Left ventricle myocardium superior (tissue), 1 donor: ENCODE data around the gene ABCF3. TPM values are rescaled to one million over a fixed set of nuclear protein-coding genes. Genes with fewer than 3 reads are reported as not detected.
A peak's percentile ranks its signal among the peaks of the same experiment; 100 is the strongest.

ENCODE experiments used
- ATAC-seq: fragments of 200-7000 bp; cut with Tn5 transposase; one replicate; pipeline ENCODE4 v1.9.1; 2020; ENCODE audit warnings: mild to moderate bottlenecking, moderate library complexity
- DNase-seq: peaks from one replicate; pipeline ENCODE4 v3.0.0-alpha.2; 2020
- intact Hi-C: fragments of 100-400 bp; cut with micrococcal nuclease; formaldehyde crosslinking; loops from one replicate; pipeline ENCODE4 v1.11.0; 2022
- total RNA-seq: library from RNA; stranded (reverse); fragmentation: NEBNext Ultra II Directional; extraction: Animal tissue kit (Norgen Biotek cat#: 25700); gene quantifications from one replicate; pipeline ENCODE4 v1.2.1, GENCODE V29; 2021
- donor health status: DM: no; HTN: yes; CAD: no; lungs with severe emphysema.

The ABCF3 gene
- total RNA-seq, 1 donor from 2014 or later = 75.6 TPM

DNA sequence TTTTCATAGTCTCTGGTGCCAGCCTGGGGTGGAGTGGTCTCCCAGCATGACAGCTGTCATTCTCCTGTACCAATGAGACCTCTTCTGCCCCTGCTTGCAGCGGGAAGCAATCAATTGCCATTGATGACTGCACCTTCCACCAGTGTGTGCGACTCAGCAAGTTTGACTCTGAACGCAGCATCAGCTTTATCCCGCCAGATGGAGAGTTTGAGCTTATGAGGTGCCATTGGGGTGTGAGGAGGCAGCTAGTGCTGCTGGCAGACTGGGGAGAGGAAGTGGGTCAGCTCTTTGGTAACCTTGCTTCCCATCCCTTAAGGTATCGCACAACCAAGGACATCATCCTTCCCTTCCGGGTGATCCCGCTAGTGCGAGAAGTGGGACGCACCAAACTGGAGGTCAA is 4.4 kb upstream of the ABCF3 start:
- DNase-seq (no peak), ATAC-seq (no peak)
- intact Hi-C loops = no loop called here

DNA sequence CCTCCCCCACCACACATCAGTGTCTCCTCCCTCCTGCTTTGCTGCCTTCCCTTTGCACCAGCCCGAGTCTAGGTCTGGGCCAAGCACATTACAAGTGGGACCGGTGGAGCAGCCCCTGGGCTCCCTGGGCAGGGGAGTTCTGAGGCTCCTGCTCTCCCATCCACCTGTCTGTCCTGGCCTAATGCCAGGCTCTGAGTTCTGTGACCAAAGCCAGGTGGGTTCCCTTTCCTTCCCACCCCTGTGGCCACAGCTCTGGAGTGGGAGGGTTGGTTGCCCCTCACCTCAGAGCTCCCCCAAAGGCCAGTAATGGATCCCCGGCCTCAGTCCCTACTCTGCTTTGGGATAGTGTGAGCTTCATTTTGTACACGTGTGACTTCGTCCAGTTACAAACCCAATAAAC is 2.3 kb upstream of the ABCF3 start:
- DNase-seq = no peak
- ATAC-seq = no peak
- intact Hi-C loops = no loop called here

DNA sequence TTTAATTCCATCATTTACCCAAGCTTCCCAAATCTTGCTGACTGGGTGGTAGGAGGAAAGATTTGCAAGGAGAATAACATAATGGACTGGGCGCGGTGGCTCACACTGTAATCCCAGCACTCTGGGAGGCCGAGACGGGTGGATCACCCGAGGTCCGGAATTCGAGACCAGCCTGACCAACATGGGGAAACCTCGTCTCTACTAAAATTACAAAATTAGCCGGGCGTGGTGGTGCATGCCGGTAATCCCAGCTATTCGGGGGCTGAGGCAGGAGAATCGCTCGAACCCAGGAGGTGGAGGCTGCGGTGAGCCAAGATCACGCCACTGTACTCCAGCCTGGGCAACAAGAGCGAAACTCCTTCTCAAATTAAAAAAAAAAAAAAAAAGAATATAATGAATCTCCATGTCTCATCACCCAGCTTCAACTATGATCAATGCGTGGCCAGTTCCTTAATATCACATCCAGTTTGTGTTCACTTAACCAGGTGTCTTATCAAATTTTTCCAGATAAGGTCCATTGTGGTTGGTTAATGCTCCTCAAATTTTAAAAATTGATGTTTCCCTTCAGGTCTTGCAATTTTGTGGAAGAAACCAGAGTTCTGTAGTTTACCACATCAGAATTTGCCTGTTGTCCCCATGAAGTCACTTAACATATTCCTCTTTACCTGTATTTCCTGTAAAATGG is 1.3 kb upstream of the ABCF3 start:
- DNase-seq = no peak
- intact Hi-C loops = no loop called here
- no peak for ATAC-seq

DNA sequence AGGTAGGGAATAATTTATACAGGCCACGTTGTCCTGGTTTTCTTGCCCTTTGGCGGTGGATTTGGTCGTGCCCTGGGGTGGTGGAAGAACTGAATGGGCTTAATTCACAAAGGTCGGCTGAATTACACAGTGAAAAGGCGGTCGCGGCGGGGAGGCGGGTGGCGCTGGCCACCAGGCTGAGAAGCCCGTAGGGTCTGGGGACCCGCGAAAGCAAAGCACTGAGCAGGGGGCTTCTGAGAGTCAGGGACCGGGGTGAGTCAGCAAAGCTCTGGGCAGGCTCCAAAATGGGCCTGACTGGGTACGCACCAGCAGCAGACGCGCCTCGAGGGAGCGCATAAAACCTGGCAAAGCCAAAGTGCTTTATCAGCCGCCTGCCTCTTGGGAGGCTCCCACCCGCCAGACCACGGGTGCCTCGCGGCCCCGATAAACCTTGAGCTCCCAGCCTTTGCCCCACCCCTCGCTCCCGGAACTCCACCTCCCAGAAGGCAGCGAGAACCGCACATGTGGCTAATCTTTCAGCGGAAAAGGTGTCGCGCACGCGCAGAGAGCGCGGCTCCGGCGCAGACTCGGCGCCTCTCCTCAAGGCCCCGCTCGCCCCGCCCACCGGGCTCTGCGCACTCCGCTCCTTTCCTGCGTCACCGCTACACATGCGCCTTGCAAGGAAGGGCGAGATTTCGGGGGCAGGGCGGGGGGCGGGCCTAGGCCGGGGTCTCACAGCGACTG is 377 bp upstream of the ABCF3 start:
- DNase-seq = peak; percentile 100
- peak; percentile 97 for ATAC-seq
- intact Hi-C loops = no loop called here

DNA sequence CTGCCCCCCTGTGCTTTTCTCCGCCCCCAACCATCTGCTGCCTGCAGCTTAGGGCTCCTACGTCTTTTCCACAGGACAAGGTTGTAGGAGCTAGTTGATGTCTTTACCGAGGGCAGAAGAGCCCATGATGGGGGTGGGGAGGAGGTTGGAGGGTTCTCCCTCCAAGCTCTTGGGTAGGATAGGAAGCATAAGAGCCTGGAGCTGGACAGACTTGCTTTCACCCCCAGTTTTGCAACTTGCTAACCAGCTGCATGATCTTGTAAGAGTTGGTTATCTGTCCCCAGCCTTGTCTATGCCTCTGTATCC is 856 bp downstream of the ABCF3 start:
- no peak for ATAC-seq
- intact Hi-C loops = no loop called here
- no peak for DNase-seq

DNA sequence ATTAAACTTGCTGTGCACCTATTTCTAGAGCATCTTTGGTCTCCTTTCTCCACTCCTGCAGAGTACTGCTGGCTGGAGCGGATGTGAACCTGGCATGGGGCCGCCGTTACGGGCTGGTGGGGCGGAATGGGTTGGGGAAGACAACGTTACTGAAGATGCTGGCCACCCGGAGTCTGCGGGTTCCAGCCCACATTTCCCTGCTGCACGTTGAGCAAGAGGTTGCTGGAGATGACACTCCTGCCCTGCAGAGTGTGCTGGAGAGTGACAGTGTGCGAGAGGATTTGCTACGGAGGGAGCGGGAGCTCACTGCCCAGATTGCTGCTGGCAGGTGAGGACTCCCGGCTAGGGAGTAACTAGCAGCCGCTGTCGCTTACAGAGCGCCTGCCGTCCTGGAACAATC is 2.1 kb downstream of the ABCF3 start:
- DNase-seq (no peak), ATAC-seq (no peak)
- intact Hi-C loops = no loop called here

DNA sequence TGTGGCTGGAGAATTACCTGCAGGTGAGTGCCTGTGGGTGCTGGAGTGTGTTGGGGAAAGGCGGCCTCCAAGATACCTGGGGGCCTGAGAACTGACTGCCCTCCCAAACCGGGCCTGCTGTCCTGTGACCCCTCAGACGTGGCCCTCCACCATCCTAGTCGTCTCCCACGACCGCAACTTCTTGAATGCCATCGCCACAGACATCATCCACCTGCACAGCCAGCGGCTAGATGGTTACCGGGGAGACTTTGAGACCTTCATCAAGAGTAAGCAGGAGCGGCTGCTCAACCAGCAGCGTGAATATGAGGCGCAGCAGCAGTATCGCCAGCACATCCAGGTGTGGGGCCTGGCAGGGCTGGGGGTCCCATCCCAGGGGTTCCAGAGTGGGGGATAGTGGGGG is 3.4 kb downstream of the ABCF3 start:
- intact Hi-C loops = no loop called here

DNA sequence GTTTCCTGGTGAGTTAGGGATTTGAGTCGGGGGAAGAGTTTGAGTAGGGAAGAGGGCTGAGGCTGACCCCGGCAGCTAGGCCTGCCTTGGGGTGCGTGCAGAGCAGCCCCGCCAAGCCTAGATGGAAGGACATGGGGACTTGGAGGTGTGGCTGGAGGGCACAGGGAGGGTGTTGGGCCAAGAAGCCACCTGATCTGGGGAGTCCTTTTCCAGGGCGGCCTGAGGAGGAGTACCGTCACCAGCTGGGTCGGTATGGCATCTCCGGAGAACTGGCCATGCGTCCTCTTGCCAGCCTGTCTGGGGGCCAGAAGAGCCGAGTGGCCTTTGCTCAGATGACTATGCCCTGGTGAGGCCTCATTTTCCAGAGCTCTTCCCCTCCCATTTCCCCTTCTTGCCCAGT is 6.9 kb downstream of the ABCF3 start:
- DNase-seq (no peak), ATAC-seq (no peak)
- intact Hi-C loops = no loop called here

More for the DNA sequence above, 3.4 kb downstream of the ABCF3 start:
- ATAC-seq (no peak), DNase-seq (no peak)

DNA sequence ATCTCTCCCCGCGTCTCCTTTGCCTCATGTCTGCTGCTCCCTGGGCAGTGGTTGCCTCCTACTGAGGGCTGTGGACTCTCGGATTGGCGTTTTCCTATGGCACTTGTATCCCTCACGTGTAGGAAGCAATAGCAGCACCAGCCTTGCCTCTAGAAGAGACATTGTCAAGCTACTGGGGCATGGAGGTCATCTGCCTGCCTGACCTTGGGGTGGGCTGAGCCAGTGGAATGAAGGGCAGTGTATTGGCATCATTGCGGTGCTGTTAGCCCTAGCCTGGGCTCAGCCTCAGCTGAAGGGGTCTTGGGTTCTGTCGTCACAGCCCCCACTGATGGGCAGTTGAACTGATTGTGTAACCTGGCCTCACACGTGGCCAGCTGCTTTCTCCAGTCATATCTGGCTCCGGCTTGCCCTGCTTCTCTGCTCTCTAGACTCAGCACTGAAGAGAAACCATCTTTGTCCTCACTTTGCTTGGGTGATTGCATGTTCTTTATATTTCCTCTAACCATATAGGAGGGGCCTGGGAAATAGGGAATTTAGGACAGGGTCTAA is 8.1 kb downstream of the ABCF3 start:
- ATAC-seq = no peak
- intact Hi-C loops = no loop called here
- no peak for DNase-seq

DNA sequence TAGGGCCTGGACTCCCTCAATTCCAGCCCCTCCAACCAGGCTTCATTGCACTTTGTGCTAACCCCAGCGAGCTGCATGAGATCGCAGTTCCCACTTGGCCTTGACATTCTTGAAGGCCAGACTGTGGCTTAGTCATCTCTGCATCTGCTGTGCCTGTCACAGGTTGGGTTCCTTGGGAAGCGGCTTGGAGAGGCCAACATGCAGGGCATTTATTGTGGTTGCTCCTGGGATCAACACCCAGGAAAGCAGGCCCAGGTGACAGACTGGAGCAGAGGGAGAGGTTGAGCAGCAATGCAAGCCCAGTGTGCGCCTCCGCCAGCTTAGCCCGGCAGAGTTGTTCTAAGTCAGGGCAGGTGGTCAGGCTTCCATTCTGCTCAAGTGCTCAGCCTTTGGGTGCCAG is 10.5 kb downstream of the ABCF3 start:
- ATAC-seq = no peak
- no peak for DNase-seq
- intact Hi-C loops = no loop called here

DNA sequence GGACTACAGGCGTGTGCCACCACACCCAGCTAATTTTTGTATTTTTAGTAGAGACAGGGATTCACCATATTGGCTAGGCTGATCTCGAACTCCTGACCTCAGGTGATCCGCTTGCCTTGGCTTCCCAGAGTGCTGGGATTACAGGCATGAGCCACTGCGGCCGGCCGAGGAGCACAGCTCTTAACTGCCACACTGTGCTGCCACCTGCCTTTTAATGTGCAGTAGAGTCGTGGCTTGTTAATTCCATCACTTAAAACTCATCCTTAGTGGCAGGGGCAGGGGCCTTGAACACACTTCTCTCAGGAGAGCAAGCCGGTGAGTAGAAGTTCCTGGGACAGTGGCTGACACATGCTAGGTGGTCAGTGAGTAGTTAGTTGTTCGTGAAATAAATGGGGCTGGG is 12.5 kb downstream of the ABCF3 start:
- intact Hi-C loops = no loop called here
- DNase-seq (no peak), ATAC-seq (no peak)

DNA sequence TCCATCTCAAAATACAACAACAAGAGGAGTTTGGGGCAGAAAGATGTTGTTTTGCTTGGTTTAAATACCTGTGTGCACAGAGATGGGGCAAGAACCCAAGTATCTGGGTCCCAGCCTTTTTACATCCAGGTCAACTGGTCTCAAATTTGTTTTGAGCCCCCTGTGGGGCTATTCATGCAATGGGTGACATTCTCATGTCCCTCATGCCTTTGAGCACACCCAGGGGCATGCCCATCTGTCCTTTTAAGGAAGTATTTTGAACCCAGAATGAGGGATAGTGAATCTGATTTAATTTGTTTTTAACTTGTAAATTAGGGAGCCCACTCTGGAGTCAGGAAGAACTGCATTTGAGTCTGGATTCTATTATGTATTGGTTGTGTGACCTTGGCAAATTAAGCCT is 14.8 kb downstream of the ABCF3 start:
- no peak for DNase-seq
- intact Hi-C loops = no loop called here
- ATAC-seq = no peak

DNA sequence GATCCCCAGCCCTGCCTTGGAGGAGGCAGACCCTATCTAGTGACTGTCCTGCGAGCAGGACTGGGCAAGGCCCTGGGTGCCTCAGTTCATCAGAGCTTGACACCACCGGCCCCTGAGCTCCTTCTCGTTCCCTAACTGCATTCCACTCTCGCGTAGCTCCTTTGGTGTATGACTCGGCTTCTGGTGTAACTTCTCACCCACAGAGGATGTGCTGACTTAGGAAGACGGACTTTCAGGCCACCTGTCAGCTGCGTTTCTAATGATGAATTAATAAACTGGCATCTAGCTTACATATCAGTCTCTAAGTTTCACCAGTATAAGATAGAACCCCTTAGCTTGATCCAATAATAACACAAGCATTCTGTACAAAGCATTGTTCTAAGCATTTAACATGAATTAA is 17.5 kb downstream of the ABCF3 start:
- ATAC-seq (no peak), DNase-seq (no peak)
- intact Hi-C loops = no loop called here

DNA sequence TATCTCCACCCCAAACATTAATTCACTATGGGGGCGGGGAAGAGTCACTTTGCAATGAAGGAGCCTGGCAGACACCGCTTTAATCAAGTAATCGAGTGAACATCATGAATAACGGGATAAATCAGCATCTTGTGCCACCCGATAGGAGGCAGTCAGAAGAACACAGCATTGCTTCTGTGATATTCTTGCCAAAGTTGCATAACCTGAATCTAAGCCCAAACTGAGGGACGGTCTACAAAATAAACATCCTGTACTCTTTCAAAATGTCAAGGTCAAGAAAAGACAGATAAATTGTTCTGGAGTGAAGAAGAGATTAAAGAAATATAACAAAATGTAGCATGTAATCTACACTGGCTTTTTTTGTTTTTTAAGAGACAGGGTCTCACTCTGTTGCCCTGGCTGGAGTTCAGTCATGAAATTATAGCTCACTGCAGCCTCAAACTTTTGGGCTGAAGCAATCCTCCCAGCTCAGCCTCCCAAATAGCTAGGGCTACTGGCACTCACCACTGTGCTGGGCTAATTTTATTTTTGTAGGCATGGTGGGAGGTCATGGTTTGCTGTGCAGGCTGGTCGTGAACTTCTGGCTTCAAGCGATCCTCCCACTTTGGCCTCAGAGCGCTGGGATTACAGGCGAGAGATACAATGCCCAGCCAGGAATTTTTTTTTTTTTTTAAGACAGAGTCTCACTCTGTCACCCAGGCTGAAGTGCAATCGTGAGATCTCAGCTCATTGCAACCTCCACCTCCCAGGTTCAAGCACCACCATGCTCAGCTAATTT is 23.3 kb downstream of the ABCF3 start:
- ATAC-seq (peak; percentile 41), DNase-seq (no peak)
- intact Hi-C loops = no loop called here

DNA sequence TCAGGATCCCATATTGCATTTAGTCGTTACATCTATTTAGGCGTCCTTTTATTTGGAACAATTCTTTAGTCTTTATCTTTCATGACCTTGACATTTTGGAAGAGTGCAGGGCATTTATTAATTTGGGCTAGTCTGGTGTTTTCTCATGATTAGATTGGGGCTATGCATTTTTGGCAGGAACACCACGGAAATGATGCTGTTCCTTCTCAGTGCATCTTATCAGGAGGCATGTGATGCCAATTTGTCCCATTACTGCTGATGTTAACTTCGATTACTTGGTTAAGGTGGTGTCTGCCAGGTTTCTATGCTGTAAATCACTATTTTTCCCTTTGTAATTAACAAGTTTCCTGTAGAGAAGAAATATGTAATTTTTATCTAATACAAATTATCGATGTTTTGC is 25.3 kb downstream of the ABCF3 start:
- no peak for ATAC-seq
- intact Hi-C loops = no loop called here
- no peak for DNase-seq

DNA sequence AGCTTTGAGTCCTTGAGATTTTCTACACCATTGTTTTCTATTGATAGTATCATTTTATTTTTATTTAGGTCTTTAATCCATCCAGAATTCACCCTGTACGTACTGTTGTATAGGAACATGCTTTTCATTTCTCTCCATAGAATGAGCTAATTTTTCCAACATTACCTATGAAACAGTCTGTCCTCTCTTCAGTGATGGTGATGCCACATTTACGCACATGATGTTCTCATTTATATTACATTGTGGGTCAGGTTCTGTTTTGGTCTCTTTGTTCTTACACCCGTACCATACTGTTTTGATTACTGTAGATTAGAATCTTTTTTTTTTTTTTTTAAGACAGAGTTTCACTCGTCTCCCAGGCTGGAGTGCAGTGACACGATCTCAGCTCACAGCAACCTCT is 25.7 kb downstream of the ABCF3 start:
- ATAC-seq (no peak), DNase-seq (no peak)
- intact Hi-C loops = no loop called here

DNA sequence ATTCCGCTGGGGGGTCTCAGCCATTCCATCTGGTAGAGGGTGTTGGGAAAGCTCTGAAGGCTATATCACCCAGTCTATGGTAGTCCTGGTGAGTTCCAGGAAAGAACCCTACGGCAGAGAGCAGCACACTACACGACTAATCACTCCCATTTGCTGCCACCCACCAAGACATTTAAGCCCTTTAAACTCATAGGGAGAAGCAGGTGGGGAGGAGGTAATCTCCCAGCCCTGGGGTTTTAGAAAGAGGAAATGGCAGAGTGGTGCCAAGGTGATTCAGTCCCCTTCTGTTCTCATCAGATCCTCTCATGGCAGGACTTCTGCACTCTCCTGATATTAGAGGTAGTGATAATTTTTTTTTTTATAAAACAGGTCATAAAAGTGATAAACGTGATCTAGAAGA is 32.8 kb downstream of the ABCF3 start:
- no peak for ATAC-seq
- intact Hi-C loops = no loop called here
- no peak for DNase-seq

DNA sequence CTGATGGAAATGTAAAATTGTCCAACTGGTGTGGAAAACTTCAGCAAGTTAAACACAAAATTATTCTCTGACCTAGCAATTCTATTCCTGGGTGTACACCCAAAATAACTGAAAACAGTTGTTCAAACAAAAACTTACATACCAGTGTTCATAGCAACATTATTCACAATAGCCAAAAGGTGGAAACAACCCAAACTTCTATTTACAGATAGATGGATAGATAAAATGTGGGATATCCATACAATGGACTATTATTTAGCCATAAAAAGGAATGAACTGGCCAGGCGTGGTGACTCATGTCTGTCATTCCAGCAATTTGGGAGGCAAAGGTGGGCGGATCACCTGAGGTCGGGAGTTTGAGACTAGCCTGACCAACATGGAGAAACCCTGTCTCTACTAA is 36.5 kb downstream of the ABCF3 start:
- ATAC-seq (no peak), DNase-seq (no peak)
- intact Hi-C loops = no loop called here

DNA sequence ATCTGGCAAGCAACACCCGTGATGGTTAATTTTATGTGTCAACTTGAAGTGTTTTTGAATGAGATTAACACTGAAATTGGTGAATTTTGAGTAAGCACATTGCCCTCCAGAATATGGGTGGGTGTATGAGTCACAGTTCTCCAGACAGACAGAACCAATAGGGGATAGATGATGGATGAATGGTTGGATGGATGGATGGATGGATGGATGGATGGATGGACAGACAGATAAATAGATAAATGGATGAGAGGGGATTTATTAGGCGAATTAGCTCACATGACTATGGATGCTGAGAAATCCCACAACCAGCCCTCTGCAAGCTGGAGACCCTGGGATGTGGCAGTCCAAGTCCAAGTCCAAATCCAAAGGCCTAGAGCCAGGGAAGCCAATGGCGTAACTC is 37.9 kb downstream of the ABCF3 start:
- ATAC-seq = no peak
- intact Hi-C loops = no loop called here
- no peak for DNase-seq

DNA sequence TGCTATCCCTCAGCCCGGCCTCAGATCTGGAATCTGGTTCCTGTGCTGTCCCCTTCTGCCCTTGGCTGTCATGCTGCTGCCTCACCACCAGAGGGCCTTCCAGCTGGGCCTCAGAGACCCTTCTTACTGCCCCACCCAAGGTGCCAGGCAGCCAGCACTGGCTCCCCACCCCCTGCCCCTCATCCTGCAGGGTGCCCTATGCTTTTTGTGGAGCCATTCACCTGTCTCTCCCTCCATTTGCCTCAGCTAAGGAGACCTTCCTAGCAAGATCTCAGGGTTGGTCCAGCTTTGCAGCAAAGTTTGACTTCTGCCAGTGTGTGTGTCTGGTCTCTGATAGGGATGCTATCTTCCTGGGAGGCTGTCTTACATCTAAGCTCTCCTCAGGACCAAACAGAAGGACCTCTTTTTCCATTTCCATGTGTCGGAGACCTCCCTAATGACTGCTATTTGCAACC is 41.5 kb downstream of the ABCF3 start:
- DNase-seq (no peak), ATAC-seq (peak; percentile 30)
- intact Hi-C loops = no loop called here
